ENCODE measurements around the gene NELL1.

Gene NELL1

GRCh38 chr11:21614961-21615360 lies 945.6 kb downstream of the NELL1 start:
- DNase-seq: no peak

- DNase-seq: no peak
These were observed 946.6 kb downstream of the NELL1 start for GRCh38 chr11:21615955-21616371.

- no peak for DNase-seq
These were observed 953.2 kb downstream of the NELL1 start for GRCh38 chr11:21622566-21622965.

GRCh38 chr11:21622995-21623394 lies 953.6 kb downstream of the NELL1 start:
- DNase-seq: no peak
